22Rv1 (cell line): ENCODE results near the gene DTL.
A peak's percentile ranks its signal among the peaks of the same experiment; 100 is the strongest.
"Not testable (repeated sequence)": the region's sequence is repeated elsewhere in the genome, so short reads cannot be mapped to it uniquely, and the experiment has no call there.

Experiments used
- H3K27ac ChIP-seq: fragments of 450-650 bp; 2 replicates; pipeline ENCODE4 v1.5.1; 2017
- CTCF ChIP-seq: fragments of 450-650 bp; IDR thresholded peaks from 2 replicates; pipeline ENCODE4 v1.5.1; 2017; ENCODE audit warnings: mild to moderate bottlenecking
- ZFX ChIP-seq: fragments of 450-650 bp; IDR thresholded peaks from 2 replicates; pipeline ENCODE4 v1.6.1; 2017; ENCODE audit warnings: antibody characterized with exemption, borderline replicate concordance

Gene DTL

GRCh38 chr1:212024469-212025149 is 10.9 kb upstream of the DTL start:
- TF ChIP-seq ZFX (no peak), CTCF (no peak)
- no peak overlapping the region for H3K27ac ChIP-seq

GRCh38 chr1:212027727-212028126 is 7.8 kb upstream of the DTL start:
- not testable (repeated sequence) for H3K27ac ChIP-seq

GRCh38 chr1:212030936-212031528 is 4.5 kb upstream of the DTL start:
- TF ChIP-seq CTCF (no peak), ZFX (no peak)
- H3K27ac ChIP-seq = peak overlapping the region; percentile 13; the same call in 1 of the 2 replicates

- TF ChIP-seq CTCF (no peak), ZFX (no peak)
- H3K27ac ChIP-seq = peak overlapping the region; percentile 85
Observed at GRCh38 chr1:212034516-212035122, 929 bp upstream of the DTL start.

- peak overlapping the region; percentile 85 for H3K27ac ChIP-seq
- TF ChIP-seq CTCF (no peak), ZFX (no peak)
Observed at GRCh38 chr1:212035835-212036605, 472 bp downstream of the DTL start.

- no peak for TF ChIP-seq CTCF
- TF ChIP-seq ZFX = no peak
- H3K27ac ChIP-seq = no peak overlapping the region
Observed at GRCh38 chr1:212037900-212038299, 2.4 kb downstream of the DTL start.

- H3K27ac ChIP-seq = no peak overlapping the region
- TF ChIP-seq CTCF = no peak
- TF ChIP-seq ZFX = no peak
Observed at GRCh38 chr1:212039622-212040021, 4.1 kb downstream of the DTL start.
